Activated CD4-positive, alpha-beta T cell treated with anti-CD3 and anti-CD28 coated beads, Interleukin-2, Interleukin-6, amounts not matched to agents 100 ng/mL and 50 ng/mL, durations not matched to agents 16 hours and 8 hours (primary cell): ENCODE results near the gene PYGB.

Experiments used
- DNase-seq: peaks from one replicate; pipeline ENCODE4 v3.0.0-alpha.2; 2020

The PYGB gene

GRCh38 chr20:25283221-25283951 lies 35.5 kb downstream of the PYGB start:
- DNase-seq = no peak

- DNase-seq = no peak
These were observed 36.3 kb downstream of the PYGB start for GRCh38 chr20:25284131-25284601.

- no peak for DNase-seq
These were observed 37.3 kb downstream of the PYGB start for GRCh38 chr20:25285091-25285647.

- DNase-seq = no peak
These were observed 38.2 kb downstream of the PYGB start for GRCh38 chr20:25285856-25286798.

GRCh38 chr20:25286917-25287316 lies 39.0 kb downstream of the PYGB start:
- DNase-seq = no peak

- no peak for DNase-seq
These were observed 39.9 kb downstream of the PYGB start for GRCh38 chr20:25287631-25288290.

- DNase-seq = no peak
These were observed 40.7 kb downstream of the PYGB start for GRCh38 chr20:25288291-25289181.

GRCh38 chr20:25289886-25290597 lies 42.2 kb downstream of the PYGB start:
- DNase-seq = no peak

- DNase-seq = no peak
These were observed 43.0 kb downstream of the PYGB start for GRCh38 chr20:25290646-25291431.

GRCh38 chr20:25291432-25292133 lies 43.7 kb downstream of the PYGB start:
- DNase-seq = no peak

GRCh38 chr20:25292176-25292891 lies 44.4 kb downstream of the PYGB start:
- DNase-seq = no peak

- no peak for DNase-seq
These were observed 45.6 kb downstream of the PYGB start for GRCh38 chr20:25293507-25293906.

- DNase-seq = no peak
These were observed 46.1 kb downstream of the PYGB start for GRCh38 chr20:25293910-25294458.

GRCh38 chr20:25294459-25295385 lies 46.8 kb downstream of the PYGB start:
- DNase-seq = peak; percentile 63

- DNase-seq = no peak
These were observed 47.7 kb downstream of the PYGB start for GRCh38 chr20:25295386-25296093.
